Measurements from ENCODE around the gene PTCD2.

DNA sequence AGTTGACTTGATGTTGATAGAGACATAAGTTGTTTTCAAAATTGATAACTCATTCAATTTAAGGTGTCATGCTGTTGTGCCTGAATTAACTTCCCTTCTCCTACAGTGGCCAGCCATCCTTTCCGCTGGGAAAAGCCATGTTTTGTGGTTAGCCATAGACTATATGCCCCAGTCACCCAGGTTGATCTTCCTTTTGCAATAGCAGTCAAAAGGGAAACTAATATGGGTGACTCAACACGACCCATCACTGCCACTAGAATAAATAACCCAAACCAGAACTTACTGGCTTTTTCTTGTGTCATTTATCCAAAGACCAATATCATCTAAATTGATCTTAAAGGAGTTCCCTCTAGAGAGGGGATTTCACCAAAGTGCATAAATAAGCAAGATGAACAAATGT lies 87.4 kb downstream of the PTCD2 start:
- TF ChIP-seq, protein P1, sequence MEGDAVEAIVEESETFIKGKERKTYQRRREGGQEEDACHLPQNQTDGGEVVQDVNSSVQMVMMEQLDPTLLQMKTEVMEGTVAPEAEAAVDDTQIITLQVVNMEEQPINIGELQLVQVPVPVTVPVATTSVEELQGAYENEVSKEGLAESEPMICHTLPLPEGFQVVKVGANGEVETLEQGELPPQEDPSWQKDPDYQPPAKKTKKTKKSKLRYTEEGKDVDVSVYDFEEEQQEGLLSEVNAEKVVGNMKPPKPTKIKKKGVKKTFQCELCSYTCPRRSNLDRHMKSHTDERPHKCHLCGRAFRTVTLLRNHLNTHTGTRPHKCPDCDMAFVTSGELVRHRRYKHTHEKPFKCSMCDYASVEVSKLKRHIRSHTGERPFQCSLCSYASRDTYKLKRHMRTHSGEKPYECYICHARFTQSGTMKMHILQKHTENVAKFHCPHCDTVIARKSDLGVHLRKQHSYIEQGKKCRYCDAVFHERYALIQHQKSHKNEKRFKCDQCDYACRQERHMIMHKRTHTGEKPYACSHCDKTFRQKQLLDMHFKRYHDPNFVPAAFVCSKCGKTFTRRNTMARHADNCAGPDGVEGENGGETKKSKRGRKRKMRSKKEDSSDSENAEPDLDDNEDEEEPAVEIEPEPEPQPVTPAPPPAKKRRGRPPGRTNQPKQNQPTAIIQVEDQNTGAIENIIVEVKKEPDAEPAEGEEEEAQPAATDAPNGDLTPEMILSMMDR (IDR thresholded peaks at IDR 0.05) = no peak
- no peak for TF ChIP-seq POLR2AphosphoS5 (IDR thresholded peaks at IDR 0.05)
- TF ChIP-seq POLR2A (IDR thresholded peaks at IDR 0.05) = no peak
